Panc1 (cell line): Measurements from ENCODE around the gene SETD5. TPM values are rescaled to one million over a fixed set of nuclear protein-coding genes. Genes with fewer than 3 reads are reported as not detected.

Experiments used
- ATAC-seq: fragments of 200-7000 bp; cut with Tn5 transposase; 2 replicates; pipeline ENCODE4 v1.9.1; 2020; ENCODE audit warnings: mild to moderate bottlenecking, moderate library complexity
- BruUV-seq: library from RNA; stranded (reverse); fragments of 400-500 nt; replicated peaks from 2 replicates; lab custom pipeline; 2021; lab: Mats Ljungman, UMichigan
- CTCF ChIA-PET: fragments of 300-600 bp; sonication (Branson Sonifier 250); formaldehyde crosslinking; loops from one replicate; lab custom pipeline; 2022; ENCODE audit warnings: antibody characterized with exemption; lab: Charles Lee
- POLR2A ChIA-PET: fragments of 300-600 bp; sonication (Branson Sonifier 250); formaldehyde crosslinking; loops from one replicate; lab custom pipeline; 2022; ENCODE audit warnings: antibody characterized with exemption; lab: Charles Lee
- DNase-seq: peaks from one replicate; pipeline ENCODE4 v3.0.0-alpha.2; 2010; ENCODE audit warnings: low read depth, low spot score
- H3K27ac ChIP-seq: 2 replicates; pipeline ENCODE4 v1.5.1; 2011; ENCODE audit warnings: mild to moderate bottlenecking, low read length, inconsistent platforms
- H3K27me3 ChIP-seq: fragments of 200-500 bp; sonication (Bioruptor generic); 2 replicates; pipeline ENCODE4 v1.6.0; 2014; ENCODE audit warnings: low read length, inconsistent platforms; ENCODE audit not compliant: control insufficient read depth, insufficient read depth
- H3K36me3 ChIP-seq: fragments of 200-500 bp; sonication (Bioruptor generic); 2 replicates; pipeline ENCODE4 v1.5.1; 2014; ENCODE audit warnings: inconsistent platforms, mild to moderate bottlenecking, low read length, moderate library complexity; ENCODE audit not compliant: control insufficient read depth, insufficient read depth
- H3K4me1 ChIP-seq: 2 replicates; pipeline ENCODE4 v1.5.1; 2011; ENCODE audit warnings: inconsistent platforms, mild to moderate bottlenecking, low read length, moderate library complexity; ENCODE audit not compliant: control insufficient read depth, insufficient read depth
- H3K4me3 ChIP-seq, 2 experiments: 2 replicates each; pipeline ENCODE4 v1.5.1; 2011 to 2012; ENCODE audit warnings: low read depth in 2 of 2, low read length in 2 of 2, mild to moderate bottlenecking in 2 of 2, inconsistent platforms in 1 of 2, moderate library complexity in 1 of 2
- H3K9me3 ChIP-seq: fragments of 200-500 bp; sonication (Bioruptor generic); 2 replicates; pipeline ENCODE4 v1.5.1; 2014; ENCODE audit warnings: low read depth, mild to moderate bottlenecking, inconsistent platforms, low read length, moderate library complexity; ENCODE audit not compliant: control insufficient read depth, insufficient read depth
- POLR2AphosphoS5 ChIP-seq: IDR thresholded peaks from 2 replicates; pipeline ENCODE4 v1.6.1; 2012; ENCODE audit warnings: mild to moderate bottlenecking, low read depth, low read length, moderate library complexity
- REST ChIP-seq, 2 experiments: IDR thresholded peaks; 2 replicates each; pipeline ENCODE4 v1.6.1; 2011 to 2012; ENCODE audit warnings: low read depth in 2 of 2, control low read depth in 1 of 2, low read length in 1 of 2, mild to moderate bottlenecking in 1 of 2, moderate library complexity in 1 of 2; ENCODE audit not compliant: insufficient read depth in 1 of 2
- SIN3A ChIP-seq: IDR thresholded peaks from 2 replicates; pipeline ENCODE4 v1.6.1; 2012; ENCODE audit warnings: low read depth, mild to moderate bottlenecking, low read length, moderate library complexity, borderline replicate concordance; ENCODE audit not compliant: insufficient read depth
- TCF7L2 ChIP-seq: IDR thresholded peaks from 2 replicates; pipeline ENCODE4 v1.6.1; 2011; ENCODE audit warnings: mild to moderate bottlenecking, low read depth, low read length, inconsistent platforms
- in situ Hi-C: cut with HindIII; loops from 2 replicates; pipeline ENCODE4 v1.10.0; 2016; ENCODE audit warnings: low sequenced_read_pairs, low pct_unique_long_range_greater_than_20kb
- intact Hi-C: fragments of 100-400 bp; cut with micrococcal nuclease; formaldehyde crosslinking; loops from one replicate; pipeline ENCODE4 v1.10.0; 2022; ENCODE audit not compliant: unreplicated experiment
- total RNA-seq: library from RNA; stranded (reverse); gene quantifications from one replicate; pipeline ENCODE4 v1.2.1, GENCODE V29; 2021; ENCODE audit not compliant: unreplicated experiment
- TF ChIP-seq, protein P1 (sequence below): fragments of 450-650 bp; IDR thresholded peaks from 2 replicates; pipeline ENCODE4 v1.5.1; 2017; ENCODE audit warnings: mild to moderate bottlenecking

The SETD5 gene
- total RNA-seq, 1 experiment from 2014 or later = 69.4 TPM

GRCh38 chr3:9450991-9451390 lies 53.6 kb downstream of the SETD5 start:
- Histone ChIP-seq H3K27ac (no peak overlapping the region), H3K4me1 (no peaks in the 10 kb centered on the region), H3K4me3 (no peak overlapping the region), H3K36me3 (peaks cover 65% of the 10 kb centered on the region), H3K27me3 (no peaks in the 10 kb centered on the region), H3K9me3 (no peaks in the 10 kb centered on the region)
- ATAC-seq = no peak
- CTCF ChIA-PET = no interaction called here
- no TSS peak for BruUV-seq
- POLR2A ChIA-PET = no interaction called here
- TF ChIP-seq REST (IDR thresholded peaks at IDR 0.05; ENCODE audit: insufficient read depth in 1 of 2, low read depth in 2 of 2, low read length in 1 of 2) = no peak
- TF ChIP-seq, protein P1, sequence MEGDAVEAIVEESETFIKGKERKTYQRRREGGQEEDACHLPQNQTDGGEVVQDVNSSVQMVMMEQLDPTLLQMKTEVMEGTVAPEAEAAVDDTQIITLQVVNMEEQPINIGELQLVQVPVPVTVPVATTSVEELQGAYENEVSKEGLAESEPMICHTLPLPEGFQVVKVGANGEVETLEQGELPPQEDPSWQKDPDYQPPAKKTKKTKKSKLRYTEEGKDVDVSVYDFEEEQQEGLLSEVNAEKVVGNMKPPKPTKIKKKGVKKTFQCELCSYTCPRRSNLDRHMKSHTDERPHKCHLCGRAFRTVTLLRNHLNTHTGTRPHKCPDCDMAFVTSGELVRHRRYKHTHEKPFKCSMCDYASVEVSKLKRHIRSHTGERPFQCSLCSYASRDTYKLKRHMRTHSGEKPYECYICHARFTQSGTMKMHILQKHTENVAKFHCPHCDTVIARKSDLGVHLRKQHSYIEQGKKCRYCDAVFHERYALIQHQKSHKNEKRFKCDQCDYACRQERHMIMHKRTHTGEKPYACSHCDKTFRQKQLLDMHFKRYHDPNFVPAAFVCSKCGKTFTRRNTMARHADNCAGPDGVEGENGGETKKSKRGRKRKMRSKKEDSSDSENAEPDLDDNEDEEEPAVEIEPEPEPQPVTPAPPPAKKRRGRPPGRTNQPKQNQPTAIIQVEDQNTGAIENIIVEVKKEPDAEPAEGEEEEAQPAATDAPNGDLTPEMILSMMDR = no peak
- intact Hi-C loops (no loop called here), in situ Hi-C loops (no loop called here)
- no peak for DNase-seq

GRCh38 chr3:9452417-9452816 lies 55.0 kb downstream of the SETD5 start:
- DNase-seq (no peak), ATAC-seq (no peak)
- Histone ChIP-seq H3K4me1 (no peaks in the 10 kb centered on the region), H3K4me3 (no peak overlapping the region), H3K27me3 (no peaks in the 10 kb centered on the region), H3K9me3 (no peaks in the 10 kb centered on the region), H3K27ac (no peak overlapping the region), H3K36me3 (peaks cover 59% of the 10 kb centered on the region)
- in situ Hi-C loops (no loop called here), intact Hi-C loops (no loop called here)
- no TSS peak for BruUV-seq
- TF ChIP-seq, protein P1 = no peak
- no peak for TF ChIP-seq REST (IDR thresholded peaks at IDR 0.05; ENCODE audit: insufficient read depth in 1 of 2, low read depth in 2 of 2, low read length in 1 of 2)
- no peak for TF ChIP-seq SIN3A
- no peak for TF ChIP-seq TCF7L2
- no peak for TF ChIP-seq POLR2AphosphoS5
- CTCF ChIA-PET = no interaction called here
- POLR2A ChIA-PET = no interaction called here
